Neural progenitor cell (in vitro differentiated cells): ENCODE measurements around the gene HADH.

Experiments
- CTCF ChIP-seq: fragments of 200-600 bp; sonication (generic); IDR thresholded peaks from 2 replicates; pipeline ENCODE4 v1.5.1; 2017; ENCODE audit warnings: antibody characterized with exemption, mild to moderate bottlenecking
- EZH2 ChIP-seq: fragments of 200-600 bp; sonication (generic); IDR thresholded peaks from 2 replicates; pipeline ENCODE4 v1.6.1; 2017; ENCODE audit warnings: antibody characterized with exemption, mild to moderate bottlenecking, moderate library complexity

GRCh38 chr4:107997794-107998193 is 8.1 kb downstream of the HADH start:
- TF ChIP-seq CTCF (no peak), EZH2 (no peak)
